GM10266 (cell line): ENCODE measurements around the gene BCL2.

Source experiments
- DNase-seq: peaks from one replicate; pipeline ENCODE4 v3.0.0; 2012; ENCODE audit errors: extremely low spot score
- TF ChIP-seq, protein P1 (sequence below): IDR thresholded peaks from 2 replicates; pipeline ENCODE4 v1.5.1; 2012; ENCODE audit warnings: mild to moderate bottlenecking, low read depth; ENCODE audit not compliant: control insufficient read depth, insufficient read depth; ENCODE audit errors: missing control alignments

BCL2 gene

DNA sequence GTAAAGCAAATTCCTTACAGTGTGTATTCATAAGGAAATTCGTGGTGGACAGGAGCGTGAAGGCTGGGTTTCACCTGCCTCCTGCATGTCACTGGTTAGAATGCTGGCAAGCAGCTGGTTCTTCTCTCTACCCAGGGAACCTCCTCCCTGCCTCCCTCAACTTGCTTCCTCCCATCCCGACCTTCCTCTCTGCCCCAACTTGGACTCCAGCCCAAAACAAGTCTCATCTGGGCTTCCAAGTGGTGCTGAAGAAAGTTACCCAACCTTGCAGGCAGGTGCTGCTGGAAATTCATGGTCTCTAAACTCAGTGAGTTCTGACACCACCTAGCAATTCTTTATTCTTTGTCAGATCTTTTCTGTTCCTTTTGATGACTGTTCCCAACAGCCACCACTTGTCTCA lies 184.5 kb downstream of the BCL2 start:
- TF ChIP-seq, protein P1, sequence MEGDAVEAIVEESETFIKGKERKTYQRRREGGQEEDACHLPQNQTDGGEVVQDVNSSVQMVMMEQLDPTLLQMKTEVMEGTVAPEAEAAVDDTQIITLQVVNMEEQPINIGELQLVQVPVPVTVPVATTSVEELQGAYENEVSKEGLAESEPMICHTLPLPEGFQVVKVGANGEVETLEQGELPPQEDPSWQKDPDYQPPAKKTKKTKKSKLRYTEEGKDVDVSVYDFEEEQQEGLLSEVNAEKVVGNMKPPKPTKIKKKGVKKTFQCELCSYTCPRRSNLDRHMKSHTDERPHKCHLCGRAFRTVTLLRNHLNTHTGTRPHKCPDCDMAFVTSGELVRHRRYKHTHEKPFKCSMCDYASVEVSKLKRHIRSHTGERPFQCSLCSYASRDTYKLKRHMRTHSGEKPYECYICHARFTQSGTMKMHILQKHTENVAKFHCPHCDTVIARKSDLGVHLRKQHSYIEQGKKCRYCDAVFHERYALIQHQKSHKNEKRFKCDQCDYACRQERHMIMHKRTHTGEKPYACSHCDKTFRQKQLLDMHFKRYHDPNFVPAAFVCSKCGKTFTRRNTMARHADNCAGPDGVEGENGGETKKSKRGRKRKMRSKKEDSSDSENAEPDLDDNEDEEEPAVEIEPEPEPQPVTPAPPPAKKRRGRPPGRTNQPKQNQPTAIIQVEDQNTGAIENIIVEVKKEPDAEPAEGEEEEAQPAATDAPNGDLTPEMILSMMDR = no peak
- no peak for DNase-seq

DNA sequence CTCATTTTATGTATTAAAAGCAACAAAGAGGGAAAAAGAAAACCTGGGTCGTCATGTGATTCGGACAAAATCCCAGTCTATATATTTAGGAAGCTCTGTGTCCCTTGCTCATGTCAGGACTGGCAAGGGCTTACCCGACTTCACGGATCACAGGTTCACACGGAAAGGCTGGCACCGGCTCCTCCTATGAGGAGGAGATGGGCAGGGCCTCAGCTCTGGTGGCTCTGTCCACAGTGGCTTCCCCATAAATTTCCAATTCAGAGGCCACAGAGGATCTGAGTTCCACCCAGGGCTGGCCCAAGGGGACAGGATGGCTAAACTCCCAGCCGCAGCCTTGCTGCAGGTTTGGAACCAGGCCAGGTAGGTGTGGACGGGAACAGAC lies 186.8 kb downstream of the BCL2 start:
- DNase-seq = no peak
- TF ChIP-seq, protein P1 = no peak

DNA sequence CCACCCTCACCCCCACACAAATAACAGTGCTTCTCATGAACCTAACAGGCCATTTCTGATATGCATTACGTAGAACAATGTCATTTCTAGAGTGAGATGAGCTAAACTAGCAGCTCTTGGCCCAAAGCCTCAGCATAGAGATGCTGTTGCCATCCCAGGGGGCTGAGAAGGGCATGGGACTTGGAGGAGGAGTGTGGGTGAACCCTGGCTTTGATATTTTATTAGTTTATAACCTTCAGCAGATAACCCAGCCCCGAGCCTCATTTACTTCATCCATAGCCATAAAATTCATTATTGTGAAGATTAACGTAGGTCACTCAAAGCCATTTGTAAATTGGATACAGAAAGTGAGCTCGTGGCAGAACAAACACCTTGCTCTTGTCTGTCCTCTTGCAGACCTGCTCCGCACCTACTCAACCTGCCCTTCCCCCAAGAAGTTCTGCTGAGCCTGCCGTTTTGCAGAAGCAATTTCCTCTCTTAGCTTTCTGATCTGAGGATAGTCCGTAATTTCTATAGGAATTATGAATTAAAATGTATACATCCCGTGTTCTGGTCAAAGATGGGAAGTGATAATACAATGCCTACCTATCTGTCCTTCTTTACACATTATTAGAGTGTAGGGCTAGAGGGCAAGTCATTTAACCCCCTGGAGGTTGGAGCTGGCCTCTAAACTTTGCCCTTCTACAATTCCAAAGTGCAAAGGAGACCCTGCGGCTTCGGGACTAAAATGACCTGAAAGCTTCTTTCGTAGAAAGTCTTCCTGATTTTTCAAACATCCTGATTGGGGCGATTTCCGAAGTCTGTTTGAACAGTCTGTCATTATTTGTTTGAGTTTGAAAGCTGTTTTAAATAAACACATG lies 187.4 kb downstream of the BCL2 start:
- TF ChIP-seq, protein P1 = no peak
- no peak for DNase-seq

DNA sequence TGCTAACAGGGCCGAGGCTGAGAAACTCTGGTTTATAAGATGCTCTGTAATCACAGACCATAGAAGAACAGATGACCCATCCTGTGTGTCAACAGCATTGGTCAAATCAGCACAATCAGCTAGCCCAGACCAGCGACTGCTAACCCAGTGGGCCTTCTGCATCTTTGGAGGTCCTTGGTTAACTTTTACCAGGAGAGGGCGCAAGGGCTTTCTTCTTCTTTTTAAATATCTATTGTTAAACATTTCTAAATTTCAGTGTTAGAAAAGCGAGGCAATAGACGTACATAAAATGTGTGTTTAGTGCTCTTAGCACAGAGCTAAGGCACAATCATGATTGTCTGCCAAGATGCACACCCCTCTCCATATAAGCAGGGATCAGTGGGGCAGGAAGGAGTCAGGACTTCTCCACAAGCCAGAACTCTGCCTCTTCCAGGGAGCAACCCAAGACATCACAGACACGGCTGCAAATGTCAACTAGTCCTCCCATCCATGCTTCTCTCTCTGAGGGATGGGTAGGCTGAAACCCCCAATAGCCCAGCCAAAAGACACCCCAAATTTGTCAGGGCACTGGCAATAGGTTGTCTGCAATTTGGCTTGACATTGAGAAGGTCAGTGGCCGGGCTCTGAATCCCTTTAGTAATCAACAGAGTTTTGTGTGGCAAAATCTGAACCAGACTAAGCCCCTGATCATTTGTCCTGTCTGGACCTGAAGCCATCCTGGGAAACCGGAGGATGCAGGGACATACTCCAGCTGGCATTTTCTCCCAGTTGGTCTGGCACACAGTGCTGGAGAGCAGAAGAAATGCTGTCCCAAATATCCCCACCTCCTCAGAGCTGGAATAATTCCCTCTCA lies 188.2 kb downstream of the BCL2 start:
- TF ChIP-seq, protein P1 = peak; percentile 56
- peak; percentile 47 for DNase-seq

DNA sequence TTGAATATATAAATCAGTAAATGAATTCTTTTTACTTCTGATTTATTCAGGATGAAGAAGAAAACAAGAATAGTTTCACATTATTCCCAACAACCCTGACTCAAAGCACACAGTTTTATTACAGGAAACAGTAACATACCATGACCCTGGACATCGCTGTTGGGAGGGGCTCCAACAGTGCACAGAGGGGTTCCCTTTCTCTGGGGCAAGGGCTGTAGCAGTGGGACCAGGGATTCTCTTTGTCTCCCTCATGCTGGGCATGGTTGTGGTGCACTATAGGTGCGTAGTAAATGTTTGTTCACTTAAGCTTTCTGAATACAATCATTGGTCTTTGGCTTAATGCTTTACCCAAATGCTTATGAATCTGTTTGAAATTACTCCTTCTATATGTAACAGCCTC lies 189.4 kb downstream of the BCL2 start:
- TF ChIP-seq, protein P1 = no peak
- no peak for DNase-seq

DNA sequence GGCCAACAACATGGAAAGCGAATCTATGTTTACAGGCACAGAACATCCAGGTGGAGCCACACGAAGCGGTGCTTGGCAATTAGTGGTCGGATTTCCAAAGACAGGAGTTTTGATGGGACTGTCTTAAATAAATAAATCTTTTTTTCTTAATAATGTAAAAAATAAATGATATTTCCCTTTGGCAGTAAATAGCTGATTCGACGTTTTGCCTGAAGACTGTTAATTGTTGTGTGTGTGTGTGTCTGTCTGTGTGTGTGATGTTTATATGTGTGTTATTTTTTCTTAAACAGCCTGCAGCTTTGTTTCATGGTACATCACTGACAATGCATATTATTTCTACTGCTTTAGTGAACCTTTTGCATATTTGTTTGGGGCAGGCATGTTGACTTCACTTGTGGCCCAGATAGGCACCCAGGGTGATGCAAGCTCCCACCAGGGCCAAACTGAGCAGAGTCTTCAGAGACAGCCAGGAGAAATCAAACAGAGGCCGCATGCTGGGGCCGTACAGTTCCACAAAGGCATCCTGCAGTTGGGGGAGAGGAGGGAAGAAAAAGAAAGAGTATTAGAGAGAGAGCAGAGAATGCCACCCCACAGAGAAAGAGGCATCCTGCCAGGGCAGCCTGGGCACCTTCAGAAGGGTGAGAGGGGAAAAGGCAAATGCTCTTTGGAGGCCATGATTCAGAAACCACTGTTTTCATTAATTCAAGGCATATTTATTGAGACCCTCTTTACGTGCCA lies 191.2 kb downstream of the BCL2 start:
- no peak for DNase-seq
- TF ChIP-seq, protein P1 = no peak
